ENCODE measurements around the gene PLA2G5.

Gene PLA2G5

GRCh38 chr1:20107351-20107750 is 37.4 kb downstream of the PLA2G5 start:
- no peak for TF ChIP-seq CTCF (conservative IDR thresholded peaks at IDR 0.05; ENCODE audit: low read depth, low read length)
- H3K4me3 ChIP-seq (ENCODE audit: low read length): no peak overlapping the region
- no peak for DNase-seq (ENCODE audit: low read depth)

- no peak for TF ChIP-seq CTCF (conservative IDR thresholded peaks at IDR 0.05; ENCODE audit: low read depth, low read length)
- DNase-seq (ENCODE audit: low read depth): no peak
- H3K4me3 ChIP-seq (ENCODE audit: low read length): no peak overlapping the region
Measured at GRCh38 chr1:20107796-20108195, 37.8 kb downstream of the PLA2G5 start.

- no peak for TF ChIP-seq CTCF (conservative IDR thresholded peaks at IDR 0.05; ENCODE audit: low read depth, low read length)
- DNase-seq (ENCODE audit: low read depth): no peak
- no peak overlapping the region for H3K4me3 ChIP-seq (ENCODE audit: low read length)
Measured at GRCh38 chr1:20108366-20109123, 38.6 kb downstream of the PLA2G5 start.

GRCh38 chr1:20109223-20109856 is 39.3 kb downstream of the PLA2G5 start:
- TF ChIP-seq CTCF (conservative IDR thresholded peaks at IDR 0.05; ENCODE audit: low read depth, low read length): peak; percentile 1
- H3K4me3 ChIP-seq (ENCODE audit: low read length): no peak overlapping the region
- no peak for DNase-seq (ENCODE audit: low read depth)

GRCh38 chr1:20110679-20111078 is 40.7 kb downstream of the PLA2G5 start:
- no peak for TF ChIP-seq CTCF (conservative IDR thresholded peaks at IDR 0.05; ENCODE audit: low read depth, low read length)
- peak; percentile 56 for DNase-seq (ENCODE audit: low read depth)
- H3K4me3 ChIP-seq (ENCODE audit: low read length): no peak overlapping the region

- TF ChIP-seq CTCF (conservative IDR thresholded peaks at IDR 0.05; ENCODE audit: low read depth, low read length): no peak
- no peak for DNase-seq (ENCODE audit: low read depth)
- no peak overlapping the region for H3K4me3 ChIP-seq (ENCODE audit: low read length)
Measured at GRCh38 chr1:20111452-20111851, 41.5 kb downstream of the PLA2G5 start.
